NCI-H128 (cell line): ENCODE measurements around the gene PGM5.

Source experiments
- DNase-seq: peaks from one replicate; lab custom pipeline; 2025; ENCODE audit not compliant: unreplicated experiment; lab: John Stamatoyannopoulos, UW

The PGM5 gene

GRCh38 chr9:68431307-68431706 lies 74.9 kb downstream of the PGM5 start:
- DNase-seq: no peak

GRCh38 chr9:68433531-68434110 lies 77.2 kb downstream of the PGM5 start:
- DNase-seq: no peak

- no peak for DNase-seq
Measured at GRCh38 chr9:68437785-68438184, 81.4 kb downstream of the PGM5 start.

DNA sequence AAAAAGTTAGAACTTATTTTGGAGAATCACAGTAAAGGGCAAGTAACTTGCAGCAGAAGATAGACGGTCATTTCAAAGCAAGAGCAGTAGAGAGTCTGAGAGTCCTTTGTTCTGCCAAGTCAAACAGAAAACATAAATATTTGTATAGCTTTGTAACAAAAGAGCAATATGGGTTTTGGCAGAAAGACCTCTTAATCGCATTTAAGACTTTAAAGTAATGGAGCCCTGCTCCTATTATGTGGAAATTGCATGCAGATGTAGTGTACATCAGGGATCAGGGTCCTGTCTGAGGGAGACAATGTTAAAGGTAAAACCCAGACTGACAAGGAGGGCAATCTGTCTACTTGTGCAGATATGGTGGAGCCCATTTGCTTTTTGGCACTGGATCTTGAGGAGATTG lies 87.2 kb downstream of the PGM5 start:
- DNase-seq: no peak

- DNase-seq: no peak
Measured at GRCh38 chr9:68446836-68447235, 90.4 kb downstream of the PGM5 start.

DNA sequence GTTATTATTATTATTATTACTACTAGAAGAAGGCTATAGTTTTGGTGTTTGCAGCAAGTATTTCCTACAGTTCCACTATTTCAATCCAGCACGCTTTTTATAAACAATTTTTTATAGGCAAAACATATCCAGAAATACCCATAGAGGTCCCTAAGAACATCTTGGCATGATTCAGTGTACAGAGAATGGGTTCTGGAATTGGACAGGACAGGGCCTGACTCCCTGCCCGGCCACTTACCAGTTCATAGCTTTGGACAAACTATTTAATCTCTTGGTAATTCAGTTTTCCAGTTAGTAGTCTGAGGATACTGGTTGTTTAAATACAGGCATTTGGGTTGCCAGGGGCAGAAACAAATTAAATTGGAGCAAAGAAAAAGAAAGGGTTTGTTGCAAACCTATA lies 91.2 kb downstream of the PGM5 start:
- no peak for DNase-seq

DNA sequence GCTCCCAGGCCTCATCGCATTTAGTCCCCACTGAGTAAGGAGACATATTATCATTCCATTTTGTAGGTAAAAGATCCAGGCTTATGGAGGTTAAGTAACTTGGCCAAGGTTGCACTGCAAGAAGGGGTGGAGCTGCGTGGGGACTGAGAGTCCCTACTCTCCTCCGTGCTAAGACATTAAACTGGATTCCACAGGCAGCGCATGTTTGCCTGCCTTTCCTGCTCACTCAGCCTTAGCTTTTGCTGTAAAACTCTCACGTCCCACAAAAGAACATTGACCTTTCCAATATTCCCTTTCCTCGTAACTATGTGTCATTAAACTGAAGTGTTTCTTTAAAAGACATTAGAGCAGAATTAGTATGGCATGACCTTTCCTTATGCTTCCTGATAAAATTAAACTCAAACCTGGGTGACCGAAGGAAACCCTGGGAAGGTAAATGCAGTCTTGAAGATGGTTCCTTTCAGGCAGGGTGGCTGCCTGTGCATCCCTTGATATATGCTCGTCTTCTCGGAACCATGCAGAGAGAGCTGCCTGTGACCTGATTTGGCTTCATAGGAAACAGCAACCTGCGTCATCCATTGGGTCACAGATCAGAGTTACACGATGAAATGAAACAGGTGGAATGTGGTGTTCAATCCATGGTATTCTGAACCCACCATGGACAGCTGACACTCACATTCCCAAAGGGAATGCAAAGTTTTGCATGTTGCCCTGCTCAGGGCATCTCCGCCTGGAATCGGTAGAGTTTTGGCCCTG lies 98.3 kb downstream of the PGM5 start:
- no peak for DNase-seq

GRCh38 chr9:68455451-68455850 lies 99.0 kb downstream of the PGM5 start:
- no peak for DNase-seq

GRCh38 chr9:68457803-68458202 lies 101.4 kb downstream of the PGM5 start:
- DNase-seq: no peak

DNA sequence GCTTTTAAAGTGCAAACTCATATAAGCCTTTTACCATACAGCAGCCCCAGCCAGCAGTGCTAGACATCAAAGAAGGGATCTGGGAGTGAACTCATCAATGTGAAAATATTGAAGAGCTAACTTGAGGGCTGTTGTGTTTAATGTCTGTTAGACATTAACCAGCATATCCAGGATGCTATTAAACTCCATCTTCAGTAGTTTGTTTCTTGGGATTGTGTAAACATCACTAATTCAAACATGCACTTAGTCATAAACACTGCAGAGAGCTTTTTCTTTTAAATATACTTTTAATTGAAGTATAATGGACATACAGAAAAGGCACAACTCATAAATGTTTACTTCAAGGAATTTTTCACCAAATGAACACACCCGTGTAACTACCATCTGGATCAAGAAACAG lies 102.5 kb downstream of the PGM5 start:
- DNase-seq: no peak

DNA sequence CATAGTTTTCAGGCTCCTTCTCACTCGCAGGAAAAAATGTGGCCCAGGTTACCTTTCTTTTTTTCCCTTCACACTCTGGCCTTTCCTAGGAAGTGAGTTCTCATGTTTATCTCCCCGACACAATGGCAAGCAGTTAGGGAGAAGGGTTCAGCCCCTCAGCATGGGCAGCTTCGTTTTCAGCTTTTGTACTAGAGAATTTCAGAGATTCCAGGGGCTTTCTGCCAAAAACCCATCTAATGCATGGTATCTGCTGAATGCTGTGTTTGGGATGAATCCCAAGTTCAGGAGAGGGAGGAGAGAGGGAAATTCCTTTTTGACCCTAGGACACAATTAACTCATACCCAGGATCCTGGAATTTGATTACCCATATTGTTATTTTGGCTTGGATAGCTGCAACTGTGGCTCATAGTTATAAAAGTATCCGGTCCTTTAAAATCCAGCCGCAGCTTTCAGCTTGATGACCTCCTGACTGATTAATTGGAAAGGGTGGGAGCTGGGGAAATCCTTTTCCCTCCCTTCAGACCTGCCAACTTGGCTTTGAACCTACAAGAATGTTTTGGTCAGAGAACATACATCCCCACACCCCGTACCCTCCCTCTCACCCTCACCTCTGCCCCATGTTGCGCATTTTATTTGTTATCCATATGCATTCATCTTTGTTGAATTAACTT lies 105.8 kb downstream of the PGM5 start:
- no peak for DNase-seq

DNA sequence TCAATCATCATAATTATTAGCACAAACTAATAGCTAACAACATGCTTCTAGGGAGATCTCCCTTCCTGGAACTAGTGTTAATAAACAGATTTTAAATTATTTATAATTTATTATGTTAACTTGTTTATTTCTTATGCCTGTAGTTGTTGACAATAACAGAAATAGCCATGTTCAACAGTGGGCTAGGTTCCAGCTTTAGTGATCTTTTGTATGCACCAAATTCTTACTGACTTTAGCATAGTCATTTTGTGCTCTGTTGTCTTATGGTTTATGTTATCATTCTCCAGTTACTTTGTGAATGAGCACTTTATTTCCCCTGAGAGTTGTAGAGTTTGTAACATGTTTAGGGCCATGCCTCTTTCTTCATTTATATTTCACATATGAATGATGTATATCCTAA lies 113.7 kb downstream of the PGM5 start:
- DNase-seq: no peak

GRCh38 chr9:68470634-68471033 lies 114.2 kb downstream of the PGM5 start:
- DNase-seq: no peak

- DNase-seq: no peak
Measured at GRCh38 chr9:68472119-68472518, 115.7 kb downstream of the PGM5 start.

DNA sequence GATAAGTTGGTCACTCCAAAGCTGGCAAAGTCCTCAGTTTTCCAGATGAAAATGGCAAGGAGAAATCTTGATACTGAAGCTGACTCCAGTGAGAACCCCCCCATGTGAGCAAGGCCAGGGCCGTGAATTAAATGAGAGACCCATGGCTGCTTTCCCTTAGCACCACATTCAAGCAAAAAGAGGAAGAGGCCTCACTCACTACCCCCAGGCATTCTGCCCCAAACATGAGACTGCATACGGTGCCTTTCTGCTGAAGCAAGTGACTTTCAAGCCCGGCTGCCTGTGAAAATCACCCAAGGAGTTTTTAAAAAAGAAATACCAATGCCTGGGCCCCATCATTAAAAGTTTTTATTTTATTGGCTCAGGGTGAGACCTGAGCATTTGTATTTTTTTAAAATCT lies 117.4 kb downstream of the PGM5 start:
- no peak for DNase-seq

DNA sequence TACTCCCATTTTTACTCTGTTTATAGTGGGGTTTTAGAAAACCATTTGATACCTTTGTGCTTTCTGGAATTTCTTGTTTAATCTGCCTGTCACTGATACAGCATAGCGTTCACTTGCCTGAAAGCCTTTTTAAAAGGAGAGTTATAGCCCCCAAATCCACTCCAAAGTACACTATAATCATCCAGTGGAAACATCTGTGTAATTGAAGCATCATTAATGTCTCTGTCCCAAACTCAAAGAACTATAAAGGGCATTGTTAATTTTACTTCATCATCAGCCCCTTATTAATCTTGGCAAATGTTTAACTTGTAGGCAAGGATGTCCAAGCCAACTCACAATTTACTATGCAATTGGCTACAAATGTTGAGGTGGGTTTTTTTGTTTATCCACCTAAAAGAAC lies 120.0 kb downstream of the PGM5 start:
- no peak for DNase-seq

DNA sequence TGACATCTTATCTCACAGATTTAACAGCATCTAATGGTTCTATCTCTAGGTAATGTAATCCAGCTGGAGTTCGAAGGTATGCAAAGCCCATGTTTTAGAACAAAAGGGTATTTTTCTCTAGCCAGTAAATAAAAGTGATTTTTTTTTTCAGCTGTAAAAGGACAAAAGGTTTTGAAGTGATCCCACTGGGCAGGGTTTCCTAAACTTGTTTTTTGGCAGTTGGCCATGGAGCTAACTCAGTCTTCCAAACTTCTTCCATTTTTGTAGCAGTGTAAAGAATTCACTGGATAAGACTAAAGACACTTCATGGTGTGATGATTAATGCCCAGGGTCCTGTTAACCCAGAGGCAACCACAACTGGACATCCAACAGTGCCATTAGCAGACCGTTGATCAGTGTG lies 120.4 kb downstream of the PGM5 start:
- DNase-seq: no peak

GRCh38 chr9:68480807-68481206 lies 124.4 kb downstream of the PGM5 start:
- DNase-seq: no peak

GRCh38 chr9:68482548-68482947 lies 126.1 kb downstream of the PGM5 start:
- no peak for DNase-seq

- no peak for DNase-seq
Measured at GRCh38 chr9:68488126-68488525, 131.7 kb downstream of the PGM5 start.

DNA sequence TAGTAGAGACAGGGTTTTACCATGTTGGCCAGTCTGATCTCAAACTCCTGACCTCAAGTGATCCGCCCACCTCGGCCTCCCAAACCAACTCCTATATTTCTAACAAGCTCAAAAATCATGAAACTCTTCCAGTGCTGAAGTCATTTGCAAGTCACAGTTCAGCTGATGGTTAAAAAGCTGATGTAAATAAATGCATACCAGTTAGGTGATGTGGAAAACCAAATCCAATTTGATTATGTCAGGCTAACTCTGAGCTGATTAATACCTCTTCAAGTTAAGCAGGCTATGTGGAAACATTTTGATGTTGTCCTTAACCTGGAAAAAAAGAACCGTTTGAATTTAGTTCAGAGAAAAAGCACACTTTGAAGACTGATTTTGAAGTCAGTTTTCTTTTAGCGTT lies 133.2 kb downstream of the PGM5 start:
- DNase-seq: no peak

DNA sequence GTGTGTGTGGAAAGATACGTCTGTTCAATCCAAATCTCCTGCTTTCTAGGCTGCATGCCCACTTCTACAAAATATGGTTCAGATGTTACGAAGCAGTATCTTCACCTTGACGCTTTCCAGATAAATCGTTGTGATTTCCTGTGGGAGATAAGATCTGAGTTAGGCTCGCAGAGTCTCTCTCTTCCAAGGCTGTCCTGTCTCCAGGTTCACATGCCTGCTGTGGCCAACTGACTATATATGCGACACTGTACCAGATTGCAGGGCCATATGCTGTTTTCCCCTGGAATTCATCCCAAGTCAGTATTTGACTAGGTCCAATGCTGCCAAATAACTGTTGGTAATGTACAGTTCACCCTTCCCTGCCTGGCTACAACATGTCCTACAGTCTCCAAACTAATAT lies 136.4 kb downstream of the PGM5 start:
- DNase-seq: no peak

- DNase-seq: no peak
Measured at GRCh38 chr9:68493541-68493940, 137.1 kb downstream of the PGM5 start.
